ENCODE data around the gene UVRAG.

The UVRAG gene

DNA sequence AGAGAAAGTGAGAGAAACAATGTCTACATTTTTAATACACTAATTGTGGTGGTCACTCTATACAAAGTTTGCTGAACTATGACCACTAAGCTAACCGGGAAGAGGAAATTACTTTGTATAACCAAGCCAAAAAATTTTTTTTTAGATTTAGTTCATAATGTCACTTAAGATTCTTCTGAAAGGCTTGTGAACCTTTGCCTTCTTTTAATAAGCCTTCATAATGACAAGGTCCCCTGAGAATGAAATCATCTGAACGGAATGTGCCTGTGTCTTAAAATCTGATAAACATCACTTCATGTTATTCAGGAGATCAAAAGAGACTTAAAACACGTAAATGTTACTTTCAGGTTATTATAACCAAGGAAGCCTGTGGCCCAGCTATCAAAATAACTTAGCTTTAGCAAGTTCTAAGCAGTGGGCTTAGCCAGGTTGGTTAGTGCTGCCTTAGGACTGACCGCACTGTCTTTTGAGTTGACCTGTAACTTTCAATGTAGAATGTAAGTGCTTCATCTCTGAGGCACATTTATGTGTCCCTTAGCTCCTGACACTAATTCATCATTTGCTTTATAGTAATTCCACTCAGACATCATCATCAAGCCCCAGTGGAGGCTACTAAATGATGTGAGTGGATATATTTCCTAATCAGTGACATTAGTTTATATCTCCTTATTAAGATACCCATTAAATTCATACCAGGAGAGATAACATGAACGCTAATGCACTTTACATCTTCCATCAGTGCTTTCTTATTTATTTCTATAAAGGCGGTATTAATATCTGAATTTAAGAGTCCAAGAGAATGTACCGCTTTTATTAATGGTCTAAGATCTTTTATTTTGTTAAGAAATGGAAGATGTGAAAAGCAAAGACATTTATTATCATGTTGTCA, 268.8 kb downstream of the UVRAG start:
- DNase-seq: no peak

DNA sequence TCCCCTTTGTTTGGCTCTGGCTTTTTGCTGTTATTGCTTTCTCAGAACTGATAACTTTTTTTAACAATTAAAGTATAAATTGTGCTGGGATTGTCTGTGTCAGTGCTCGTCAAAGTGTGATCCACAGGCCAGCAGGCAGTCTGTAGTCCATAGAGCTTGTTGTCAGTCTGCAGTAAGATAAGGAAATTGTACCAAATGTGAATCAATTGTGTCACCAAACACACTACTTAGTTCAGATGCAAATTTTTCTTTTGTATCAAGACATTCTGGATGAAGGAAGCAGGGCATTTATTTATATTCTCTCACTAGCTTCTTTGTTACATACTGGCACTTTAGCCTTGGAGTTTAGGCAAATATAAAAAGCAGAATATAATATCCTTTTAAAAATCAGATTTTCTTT, 270.3 kb downstream of the UVRAG start:
- DNase-seq: no peak

DNA sequence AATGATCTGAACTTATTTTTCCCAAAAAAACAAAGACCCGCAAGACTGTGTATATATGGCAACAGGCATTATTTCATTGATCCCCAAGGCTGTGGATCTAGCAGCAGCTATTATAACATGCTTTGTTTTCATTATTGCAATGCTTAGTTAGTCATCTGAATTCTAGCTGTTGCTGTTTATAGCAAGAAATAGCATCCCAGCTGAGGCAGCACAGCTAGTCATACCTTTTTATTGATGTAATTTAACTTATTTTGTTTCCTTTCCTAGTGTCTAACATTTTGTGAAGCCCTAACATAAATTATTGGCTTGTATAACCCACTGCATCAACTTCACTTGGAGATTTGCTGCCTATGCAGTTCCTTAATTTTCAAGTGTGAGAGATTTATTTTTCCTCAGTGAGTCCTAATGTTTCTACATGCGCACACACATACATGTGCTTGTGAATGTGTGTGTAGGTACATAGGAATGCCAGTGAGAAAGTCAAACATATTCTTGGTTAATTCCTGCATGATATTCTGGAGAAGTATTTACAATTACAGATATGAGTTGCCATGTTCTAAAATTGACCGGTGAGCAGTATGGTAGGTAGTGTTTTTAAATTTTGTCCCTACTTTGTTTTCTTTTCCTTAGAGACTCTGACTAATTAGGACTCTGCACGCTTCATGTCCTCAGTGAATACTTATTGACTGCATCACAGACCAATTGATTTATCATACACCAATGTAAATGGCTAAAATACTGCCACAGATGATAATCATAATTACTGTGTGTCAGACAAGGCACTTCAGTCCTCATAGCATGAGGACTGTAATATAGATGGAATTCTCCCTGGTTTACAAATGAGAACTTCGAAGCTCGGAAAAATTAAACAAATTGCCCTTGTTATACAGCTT, 272.0 kb downstream of the UVRAG start:
- no peak for DNase-seq

DNA sequence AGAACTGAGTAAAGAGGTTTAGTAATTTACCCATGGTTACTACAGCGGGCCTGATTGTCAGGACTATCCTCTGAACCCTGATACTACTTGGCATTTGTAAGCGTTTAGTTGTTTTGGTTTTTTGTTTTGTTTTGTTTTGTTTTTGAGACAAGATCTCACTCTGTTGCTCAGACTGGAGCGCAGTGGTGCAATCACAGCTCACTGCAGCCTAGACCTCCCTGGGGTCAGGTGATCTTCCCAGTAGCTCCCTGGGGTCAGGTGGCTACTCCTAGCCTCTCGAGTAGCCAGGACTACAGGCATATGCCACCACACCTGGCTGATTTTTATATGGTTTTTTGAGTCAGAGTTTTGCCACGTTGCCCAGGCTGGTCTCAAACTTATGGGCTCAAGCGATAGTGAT, 272.7 kb downstream of the UVRAG start:
- DNase-seq: no peak

DNA sequence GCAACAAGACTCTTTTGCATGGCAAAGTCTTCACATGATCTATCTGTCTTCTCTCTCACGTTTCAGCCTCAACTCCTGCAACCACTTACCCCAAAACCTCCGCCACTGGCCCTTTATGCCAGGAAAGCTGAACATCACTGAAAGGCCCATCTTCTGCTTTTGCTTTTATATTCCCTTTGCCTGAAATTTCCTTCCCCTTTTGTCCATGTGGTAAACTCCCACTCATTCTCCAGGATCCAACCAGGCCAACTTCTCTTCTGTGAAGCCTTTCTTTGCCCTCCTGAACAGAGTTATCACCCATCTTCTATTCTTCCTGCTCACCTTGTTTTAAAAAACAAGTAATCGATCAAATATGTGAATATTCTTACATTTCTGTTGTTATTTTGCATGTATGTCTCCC, 273.5 kb downstream of the UVRAG start:
- no peak for DNase-seq

DNA sequence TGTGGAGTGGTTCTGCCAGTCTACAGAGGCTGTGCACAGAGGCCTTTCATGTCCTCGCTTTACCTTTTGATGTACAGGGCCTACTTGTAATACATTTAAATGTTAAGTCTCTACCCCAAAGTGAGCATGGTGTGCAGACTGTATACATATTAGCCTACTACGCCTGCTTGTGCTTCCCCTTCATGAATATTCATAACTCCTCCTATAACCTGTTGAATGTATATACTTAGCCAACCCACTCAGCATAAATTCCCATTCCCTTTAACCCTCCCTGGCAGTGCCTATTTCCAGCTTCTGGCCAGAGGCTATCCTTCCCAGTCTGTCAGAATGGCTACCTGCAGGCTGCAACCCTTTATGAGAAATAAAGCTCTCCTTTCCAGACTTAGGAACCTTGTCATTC, 275.2 kb downstream of the UVRAG start:
- DNase-seq: no peak

DNA sequence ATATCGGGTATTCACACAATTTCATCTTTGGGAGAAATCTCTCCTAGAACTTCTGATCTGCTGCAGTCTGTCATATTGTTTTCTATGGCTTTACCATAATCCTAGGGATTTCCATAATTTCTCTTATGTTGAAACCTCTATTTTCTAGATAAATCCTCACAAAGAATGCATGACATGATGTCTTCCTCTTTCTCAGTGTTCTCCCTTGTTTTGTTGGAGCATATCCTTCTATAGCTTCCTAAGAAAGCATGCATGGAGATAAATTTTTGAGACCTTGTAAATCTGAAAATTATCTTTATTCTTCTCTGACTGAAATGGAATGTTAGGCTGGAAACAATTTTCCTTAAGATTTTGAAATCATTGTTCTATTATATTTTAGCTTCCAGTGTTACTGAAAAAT, 275.8 kb downstream of the UVRAG start:
- no peak for DNase-seq

DNA sequence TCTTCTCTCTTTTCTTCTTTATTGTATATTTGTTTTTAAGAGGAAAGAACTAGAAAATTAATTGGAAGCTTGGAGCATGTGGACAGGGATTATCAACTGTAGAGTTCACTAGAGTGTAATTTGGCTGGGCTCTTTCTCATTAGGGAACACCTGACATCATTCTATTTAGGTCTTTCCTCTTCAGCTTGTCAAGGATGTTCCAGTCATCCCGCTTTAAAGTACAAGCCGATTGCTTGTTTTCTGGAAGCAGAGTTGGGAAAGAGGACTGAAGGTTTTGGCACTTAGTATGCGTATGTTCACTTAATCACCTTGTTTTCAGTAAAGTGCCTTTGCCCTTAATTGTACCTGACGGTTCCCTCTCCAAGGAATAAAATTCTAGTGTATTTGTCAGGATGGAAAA, 279.7 kb downstream of the UVRAG start:
- no peak for DNase-seq

DNA sequence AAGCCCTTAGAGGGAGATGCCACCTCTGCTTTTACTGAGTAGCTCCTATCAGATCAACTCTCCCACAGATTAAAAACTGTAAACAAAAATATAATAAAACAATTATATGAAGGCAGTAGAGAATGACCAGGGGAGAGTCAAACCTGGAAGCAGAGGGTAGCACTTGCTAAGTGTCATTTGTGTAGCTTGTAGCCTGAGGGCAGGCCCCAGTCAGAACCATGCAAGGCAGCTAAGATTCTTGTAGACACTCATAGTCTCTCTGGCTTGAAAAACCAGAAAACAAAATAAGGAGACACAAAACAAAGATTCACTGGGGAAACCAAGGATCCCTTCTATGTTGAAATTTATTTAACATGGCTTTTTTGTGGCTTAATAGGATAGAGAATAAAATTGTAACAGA, 280.9 kb downstream of the UVRAG start:
- no peak for DNase-seq

DNA sequence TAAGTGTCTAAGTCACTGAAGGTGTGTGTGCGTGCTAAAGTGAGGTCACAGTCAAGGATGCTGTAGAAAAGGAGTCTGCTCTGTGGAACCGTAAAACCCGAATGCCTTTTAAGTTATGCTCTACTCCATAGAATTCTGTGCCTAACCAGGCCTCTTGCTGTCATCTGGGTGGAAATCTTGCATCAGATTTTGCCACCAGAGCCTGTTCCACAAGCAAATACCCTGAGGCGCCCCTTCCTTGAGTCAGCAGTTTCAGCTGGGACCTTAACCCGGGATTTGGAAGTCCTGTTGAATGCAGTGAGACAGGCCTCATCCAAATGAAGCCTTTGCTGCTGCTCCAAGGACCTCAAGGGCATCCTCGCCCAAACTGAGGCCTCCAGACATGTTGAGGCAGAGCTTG, 281.5 kb downstream of the UVRAG start:
- no peak for DNase-seq

DNA sequence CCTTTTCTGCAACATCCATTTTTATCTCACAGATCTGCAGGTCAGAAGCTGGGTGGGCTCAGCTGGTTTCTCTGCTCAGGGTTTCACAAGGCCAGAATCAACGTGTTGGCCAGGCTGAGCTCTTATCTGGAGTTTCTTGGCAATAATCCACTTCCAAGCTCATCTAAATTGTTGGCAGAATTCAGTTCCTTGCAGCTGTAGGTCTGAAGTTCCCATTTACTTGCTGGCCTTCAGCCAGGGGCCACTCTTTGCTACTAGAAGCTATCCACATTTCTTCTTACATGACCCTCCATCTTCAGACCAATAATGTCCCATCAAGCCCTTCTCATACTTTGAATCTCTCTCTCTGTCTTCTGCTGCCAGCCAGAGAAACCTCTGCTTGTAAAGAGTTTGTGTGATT, 287.8 kb downstream of the UVRAG start:
- DNase-seq: no peak

DNA sequence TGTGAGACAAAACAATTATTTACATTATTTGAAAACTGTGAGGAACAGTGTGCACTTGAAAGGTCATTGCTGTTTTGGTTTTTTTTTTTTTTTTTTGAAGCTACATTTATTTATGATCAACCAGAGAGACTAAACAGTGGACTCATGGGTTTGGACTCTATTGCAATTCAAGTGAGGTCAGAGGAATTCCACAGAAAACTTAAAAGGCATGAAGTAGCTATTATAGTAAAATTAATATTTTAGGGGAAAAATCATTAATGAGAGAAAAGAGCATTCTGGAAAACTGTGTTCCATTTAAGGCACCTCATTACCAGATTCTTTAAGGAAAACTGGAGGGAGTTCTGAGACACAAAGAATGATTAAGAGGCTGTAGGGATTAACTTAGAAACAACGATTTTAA, 288.4 kb downstream of the UVRAG start:
- DNase-seq: no peak

DNA sequence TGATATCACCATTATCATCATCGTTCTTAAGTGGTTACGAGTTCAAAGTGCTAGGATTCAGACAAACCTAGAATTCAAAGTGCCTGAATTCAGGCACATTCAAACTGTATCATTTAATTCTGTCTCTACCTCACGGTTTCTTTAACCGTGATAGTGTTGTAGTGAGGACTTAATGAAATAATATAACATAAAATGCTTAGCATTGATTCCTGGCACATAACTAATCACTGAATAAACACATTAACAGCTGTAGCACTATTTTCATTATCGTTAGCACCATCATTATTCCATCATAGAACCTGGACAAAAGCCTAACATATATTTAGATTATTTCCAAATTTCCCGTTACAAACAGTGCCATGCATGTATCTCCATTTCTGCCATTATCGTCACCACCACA, 289.3 kb downstream of the UVRAG start:
- DNase-seq: no peak

DNA sequence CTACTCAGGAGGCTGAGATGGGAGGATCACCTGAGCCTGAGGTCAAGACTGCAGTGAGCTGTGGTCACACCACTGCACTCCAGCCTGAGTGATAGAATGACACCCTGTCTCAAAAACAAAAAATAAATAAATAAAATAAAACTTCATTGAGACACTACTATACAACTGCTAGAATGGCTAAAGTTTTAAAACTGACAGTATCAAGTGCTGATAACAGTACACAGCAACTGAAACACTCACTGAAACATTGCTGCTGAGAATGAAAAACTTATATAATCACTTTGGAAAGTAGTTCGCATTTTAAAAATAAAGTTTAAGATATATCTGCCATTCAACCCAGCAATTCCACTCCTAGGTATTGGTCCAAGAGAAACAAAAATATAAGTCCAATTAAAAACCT, 290.6 kb downstream of the UVRAG start:
- DNase-seq: no peak

DNA sequence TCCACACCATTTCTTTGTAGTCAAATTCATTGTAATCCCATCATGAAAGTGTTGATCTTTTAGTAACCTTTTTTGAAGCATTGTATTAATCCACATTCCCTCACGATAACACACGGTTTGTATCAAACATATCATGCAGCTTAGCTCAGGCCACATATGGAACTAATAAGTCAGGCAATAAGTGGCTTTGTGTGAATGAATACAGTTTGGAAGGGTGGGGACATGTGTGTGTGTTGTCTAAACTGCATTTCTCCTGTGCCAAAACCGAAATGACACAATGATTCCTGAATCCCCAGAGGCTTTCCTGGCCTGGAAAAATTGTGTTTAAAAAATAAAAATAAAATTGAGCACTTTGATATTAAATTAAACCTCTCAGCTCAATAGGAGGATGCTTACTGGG, 293.0 kb downstream of the UVRAG start:
- DNase-seq: no peak

DNA sequence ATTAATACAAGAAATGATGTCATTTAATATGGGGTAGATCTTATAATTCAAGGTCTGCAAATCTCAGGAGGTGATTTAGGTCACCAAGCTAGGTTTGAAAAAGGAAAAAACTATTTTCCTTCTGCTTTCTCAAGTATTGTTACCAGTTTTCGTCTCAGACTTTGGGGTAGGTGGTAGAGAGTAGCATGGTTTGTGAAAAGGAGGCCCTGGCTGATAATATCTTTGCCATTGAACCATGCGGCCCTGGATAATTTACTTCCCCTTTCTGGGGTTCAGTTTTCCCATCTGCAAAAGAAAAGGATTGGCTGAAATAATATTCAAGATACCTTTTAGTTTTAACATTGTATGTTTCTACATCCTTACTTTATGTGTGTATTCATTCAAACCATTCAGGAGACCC, 299.2 kb downstream of the UVRAG start:
- no peak for DNase-seq

DNA sequence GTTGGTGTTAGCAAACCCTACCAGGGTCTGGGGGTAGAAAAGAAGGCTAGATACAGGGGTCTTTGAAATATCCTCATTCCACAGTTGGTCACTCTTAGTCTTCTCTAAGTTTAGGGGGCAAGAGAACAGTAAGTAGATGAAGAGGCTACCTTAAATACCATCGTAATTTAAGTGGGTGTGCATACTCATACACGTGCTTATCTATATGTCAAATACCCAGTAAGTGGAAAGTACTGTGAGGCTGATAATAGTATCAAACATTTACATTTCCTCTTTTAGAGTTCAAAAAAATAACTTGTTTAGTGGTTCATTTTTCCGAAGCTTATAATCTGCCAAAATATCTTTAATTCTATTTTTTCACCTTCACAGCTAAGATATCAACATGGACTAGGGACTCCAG, 300.5 kb downstream of the UVRAG start:
- no peak for DNase-seq

DNA sequence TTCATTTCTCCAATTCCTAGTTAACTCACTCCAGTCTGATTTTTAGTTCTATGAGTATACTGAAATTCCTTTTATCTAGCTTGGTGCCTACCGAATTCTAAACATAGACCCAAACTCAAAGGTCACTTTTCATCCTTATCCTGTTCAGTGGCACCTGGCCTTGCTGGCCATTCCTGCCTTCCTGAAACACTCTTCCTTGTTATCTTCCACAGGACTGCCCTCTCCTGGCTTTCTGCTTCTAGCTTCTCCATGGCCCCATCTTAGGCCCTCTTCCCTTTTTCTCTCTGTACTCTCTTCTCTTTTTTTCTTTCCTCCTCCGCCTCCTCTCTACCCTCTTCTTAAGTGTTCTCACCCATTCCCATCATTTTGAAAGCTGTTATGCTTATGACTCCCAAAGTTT, 304.0 kb downstream of the UVRAG start:
- no peak for DNase-seq

DNA sequence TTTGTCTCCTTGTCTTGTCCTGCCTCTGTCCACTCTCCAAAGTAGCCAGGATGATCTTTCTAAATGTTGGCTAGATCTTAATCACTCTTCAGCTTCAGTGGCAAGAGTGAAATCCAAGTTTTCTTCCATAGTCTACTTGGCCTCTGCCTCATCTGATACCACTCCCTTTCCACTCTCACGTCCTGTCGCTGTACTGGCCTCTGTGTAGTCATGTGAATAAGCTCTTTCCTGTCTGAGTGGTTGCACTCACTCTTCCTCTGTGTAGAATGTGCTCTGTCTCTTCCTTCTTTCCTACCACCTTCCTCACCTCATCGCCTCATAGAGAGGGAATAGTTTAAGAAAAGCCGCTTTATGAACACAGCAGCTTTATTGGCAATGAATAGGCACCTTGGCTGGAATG, 304.8 kb downstream of the UVRAG start:
- DNase-seq: no peak

DNA sequence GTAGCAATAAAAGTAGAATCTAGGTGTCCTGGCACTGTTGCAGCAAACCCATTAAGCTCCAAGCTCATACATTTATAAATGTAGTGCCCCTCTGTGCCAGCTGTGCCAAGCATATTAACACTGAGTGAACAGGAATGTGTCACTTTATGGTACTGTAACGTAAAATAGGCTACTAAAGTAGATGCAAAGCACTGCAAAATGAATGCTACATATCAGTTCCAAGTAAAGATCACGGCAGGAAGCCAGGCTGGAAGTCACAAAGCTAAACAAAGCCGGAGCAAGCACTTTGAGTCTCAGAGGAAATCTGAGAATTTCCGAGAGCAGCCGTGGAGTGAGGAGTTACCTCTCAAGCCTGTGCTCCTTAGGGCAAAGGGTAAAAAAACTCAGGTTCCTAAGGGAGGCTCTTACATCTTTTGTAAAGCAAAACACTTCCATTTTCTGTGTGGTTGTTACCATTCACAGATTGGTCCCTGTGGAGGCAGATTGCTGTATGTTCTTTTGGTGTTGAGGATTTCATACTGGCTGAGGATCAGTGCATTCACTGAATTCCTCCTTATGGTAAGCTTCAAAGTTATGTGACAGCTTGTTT, 305.6 kb downstream of the UVRAG start:
- no peak for DNase-seq

DNA sequence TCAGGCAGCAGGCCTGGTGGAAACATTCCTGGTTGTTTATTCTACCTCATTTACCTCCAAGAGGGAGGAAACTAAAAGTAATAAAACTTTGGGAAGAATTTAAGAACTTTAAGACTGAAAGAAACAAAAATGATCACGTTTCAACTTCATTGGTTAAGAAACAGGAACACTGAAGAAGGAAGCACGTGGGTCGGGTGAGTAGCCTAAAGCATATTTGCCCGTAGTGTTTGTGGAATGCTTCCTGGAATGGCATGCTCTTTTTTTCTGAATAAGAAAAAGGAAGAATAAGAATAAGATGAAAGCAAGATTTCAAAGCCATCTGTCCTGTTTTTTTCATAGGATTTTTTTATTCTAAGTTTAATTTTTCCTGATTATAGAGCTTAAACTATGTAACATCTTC, 308.2 kb downstream of the UVRAG start:
- DNase-seq: no peak

DNA sequence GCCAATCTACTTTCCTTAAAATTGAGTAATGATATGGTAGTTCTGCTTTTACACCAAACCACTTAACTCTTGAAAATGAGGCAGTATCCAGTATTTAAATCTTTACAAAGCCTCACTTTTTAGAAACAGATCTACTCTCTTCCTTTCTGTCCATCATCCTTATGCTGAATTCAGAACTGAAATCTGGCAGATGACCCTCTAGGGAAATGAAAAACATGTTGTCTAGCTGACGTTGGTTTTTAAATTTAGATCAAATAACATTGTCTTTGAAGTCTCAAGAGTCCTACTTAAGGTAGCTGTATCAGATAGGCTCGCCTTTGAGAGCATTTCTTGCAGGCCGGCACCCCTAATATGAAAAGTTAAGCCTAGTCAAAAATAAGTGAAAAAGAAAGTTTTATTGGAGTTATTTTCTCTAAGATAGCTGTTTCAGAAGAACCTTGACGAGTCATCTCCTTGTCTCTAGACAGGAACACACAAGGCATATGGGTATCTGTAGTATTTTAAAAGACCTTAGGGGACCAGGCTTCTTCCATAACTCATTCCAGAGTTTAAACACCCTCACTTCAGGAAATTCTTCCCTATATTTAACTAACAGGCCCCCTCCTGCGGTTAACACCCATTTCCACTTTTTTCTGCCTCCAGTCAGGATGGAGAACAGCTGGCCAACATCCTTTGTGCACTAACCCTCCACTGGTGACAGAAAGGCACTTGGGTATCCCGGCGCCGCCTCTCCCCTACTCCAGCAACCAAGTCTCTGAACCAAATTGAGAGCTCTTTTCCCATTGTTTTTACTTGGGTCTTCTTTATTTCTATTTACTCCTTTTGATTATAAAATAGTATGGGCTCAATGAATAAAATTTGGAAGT, 310.1 kb downstream of the UVRAG start:
- DNase-seq: no peak

DNA sequence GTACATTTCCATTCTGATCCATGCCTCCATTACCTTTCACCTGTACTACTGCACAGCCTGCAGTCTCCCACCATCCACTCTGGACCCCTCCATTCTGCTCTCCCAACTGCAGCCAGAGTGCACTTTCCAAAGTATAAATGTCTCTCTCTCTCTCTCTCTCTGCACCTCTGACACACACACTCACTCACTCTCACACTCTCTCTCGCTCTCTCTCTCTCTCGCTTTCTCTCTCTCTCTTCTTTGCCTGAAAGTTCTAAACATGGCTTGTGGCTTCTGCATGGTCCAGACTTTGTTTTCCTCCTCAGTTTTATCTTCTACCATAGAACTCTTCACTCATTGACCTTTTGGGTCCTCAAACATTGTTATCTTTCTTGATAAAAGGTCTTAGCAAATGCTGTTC, 314.7 kb downstream of the UVRAG start:
- DNase-seq: no peak
